CD4-positive, alpha-beta T cell treated with Interleukin-15 for 1 hour (primary cell): ENCODE measurements around the gene CLBA1.

Experiments
- DNase-seq: peaks from one replicate; pipeline ENCODE4 v3.0.0-alpha.2; 2020

The CLBA1 gene

GRCh38 chr14:104980611-104981531, 4.7 kb upstream of the CLBA1 start:
- DNase-seq = peak; percentile 14

- DNase-seq = no peak
These were observed 3.7 kb upstream of the CLBA1 start for GRCh38 chr14:104981699-104982541.

GRCh38 chr14:104982548-104983230, 2.9 kb upstream of the CLBA1 start:
- DNase-seq = no peak

- no peak for DNase-seq
These were observed 2.3 kb upstream of the CLBA1 start for GRCh38 chr14:104983231-104983721.

GRCh38 chr14:104984056-104984894, 1.3 kb upstream of the CLBA1 start:
- DNase-seq = no peak

- DNase-seq = no peak
These were observed 1.0 kb downstream of the CLBA1 start for GRCh38 chr14:104986487-104987164.

GRCh38 chr14:104989236-104989950, 3.8 kb downstream of the CLBA1 start:
- DNase-seq = no peak

- DNase-seq = no peak
These were observed 4.3 kb downstream of the CLBA1 start for GRCh38 chr14:104989951-104990303.

- no peak for DNase-seq
These were observed 6.3 kb downstream of the CLBA1 start for GRCh38 chr14:104991896-104992230.

GRCh38 chr14:104992501-104992900, 6.9 kb downstream of the CLBA1 start:
- DNase-seq = no peak

- no peak for DNase-seq
These were observed 7.7 kb downstream of the CLBA1 start for GRCh38 chr14:104993306-104993705.

GRCh38 chr14:104993808-104994591, 8.4 kb downstream of the CLBA1 start:
- DNase-seq = no peak

GRCh38 chr14:104994978-104995377, 9.4 kb downstream of the CLBA1 start:
- no peak for DNase-seq

- DNase-seq = no peak
These were observed 10.4 kb downstream of the CLBA1 start for GRCh38 chr14:104996032-104996431.

- DNase-seq = no peak
These were observed 10.9 kb downstream of the CLBA1 start for GRCh38 chr14:104996483-104996882.

GRCh38 chr14:104998801-104999200, 13.2 kb downstream of the CLBA1 start:
- no peak for DNase-seq

- peak; percentile 6 for DNase-seq
These were observed 13.8 kb downstream of the CLBA1 start for GRCh38 chr14:104999361-104999760.

GRCh38 chr14:105005329-105005928, 19.8 kb downstream of the CLBA1 start:
- DNase-seq = peak; percentile 12

- DNase-seq = peak; percentile 5
These were observed 20.6 kb downstream of the CLBA1 start for GRCh38 chr14:105005929-105006830.
